Peyer's patch (tissue), 4 donors: ENCODE results near the gene GFER. TPM values are rescaled to one million over a fixed set of nuclear protein-coding genes. Genes with fewer than 3 reads are reported as not detected.

Experiments
- DNase-seq, 3 donors: peaks; one replicate each; pipeline ENCODE4 v3.0.0-alpha.2; 2017 to 2019
- H3K27ac ChIP-seq, 4 donors: fragments of 200-600 bp; sonication (generic); one replicate each; pipeline ENCODE4 v1.5.1; 2016 to 2019
- H3K27me3 ChIP-seq, 2 donors: fragments of 200-600 bp; sonication (generic); one replicate each; pipeline ENCODE4 v1.5.1; 2019
- H3K36me3 ChIP-seq, 3 donors: fragments of 200-600 bp; sonication (generic); one replicate each; pipeline ENCODE4 v1.5.1; 2016 to 2019
- H3K4me1 ChIP-seq, 4 donors: fragments of 200-600 bp; sonication (generic); one replicate each; pipeline ENCODE4 v1.5.1; 2016 to 2019
- H3K4me3 ChIP-seq, 4 donors: fragments of 200-600 bp; sonication (generic); 1 replicate in 3 of 4; 2 replicates in 1 of 4; pipeline ENCODE4 v1.5.1; 2016 to 2019; ENCODE audit warnings: mild to moderate bottlenecking in 1 of 4
- H3K9me3 ChIP-seq, 4 donors: fragments of 200-600 bp; sonication (generic); one replicate each; pipeline ENCODE4 v1.5.1; 2016 to 2019; ENCODE audit warnings: mild to moderate bottlenecking in 1 of 4
- CTCF ChIP-seq, 6 experiments: fragments of 450-650 bp in 4 of 6; fragments of 200-600 bp in 2 of 6; sonication (generic) in 1 of 6; IDR thresholded peaks; one replicate each; pipeline ENCODE4 v1.5.1; 2017 to 2019; ENCODE audit warnings: antibody characterized with exemption in 6 of 6, mild to moderate bottlenecking in 3 of 6, moderate library complexity in 1 of 6
- POLR2A ChIP-seq, 2 donors: fragments of 450-650 bp; IDR thresholded peaks; one replicate each; pipeline ENCODE4 v1.5.1; 2017; ENCODE audit warnings: antibody characterized with exemption in 2 of 2, mild to moderate bottlenecking in 2 of 2, moderate library complexity in 2 of 2
- total RNA-seq, 4 donors: library from RNA; depleted of rRNA; stranded (reverse); fragments of >200 nt; gene quantifications; one replicate each; pipeline ENCODE4 v1.1.0, GENCODE V29; 2016

GFER gene
- total RNA-seq, 4 donors from 2014 or later = 31.4 to 102 (median 83.1) TPM

- Histone ChIP-seq H3K27ac (peak overlapping the region in 2 of 4 donors; percentile 72 to 74), H3K4me3 (peak overlapping the region in 2 of 4 donors; percentile 74 to 82), H3K36me3 (no peaks in the 10 kb centered on the region), H3K4me1 (peaks cover 0 to 52% (median 10%) of the 10 kb centered on the region in 4 donors), H3K27me3 (no peaks in the 10 kb centered on the region), H3K9me3 (no peaks in the 10 kb centered on the region)
- TF ChIP-seq POLR2A (IDR thresholded peaks at IDR 0.05) (no peak), CTCF (IDR thresholded peaks at IDR 0.05) (no peak)
- no peak for DNase-seq
These were observed 44.2 kb downstream of the GFER start for GRCh38 chr16:2028146-2028545.

GRCh38 chr16:2028620-2029220, 44.7 kb downstream of the GFER start:
- DNase-seq = no peak
- Histone ChIP-seq H3K9me3 (no peaks in the 10 kb centered on the region), H3K27me3 (no peaks in the 10 kb centered on the region), H3K4me1 (peaks cover 0 to 53% (median 6%) of the 10 kb centered on the region in 4 donors), H3K27ac (peak overlapping the region in 1 of 4 donors; percentile 72), H3K36me3 (no peaks in the 10 kb centered on the region), H3K4me3 (peak overlapping the region in 1 of 4 donors; percentile 7)
- TF ChIP-seq POLR2A (IDR thresholded peaks at IDR 0.05) (no peak), CTCF (IDR thresholded peaks at IDR 0.05) (no peak)

GRCh38 chr16:2029350-2029749, 45.4 kb downstream of the GFER start:
- Histone ChIP-seq H3K4me3 (peak overlapping the region in 2 of 4 donors; percentile 7 to 30), H3K4me1 (peaks cover 0 to 53% (median 6%) of the 10 kb centered on the region in 4 donors), H3K36me3 (no peaks in the 10 kb centered on the region), H3K27ac (peak overlapping the region in 2 of 4 donors; percentile 30 to 38), H3K27me3 (no peaks in the 10 kb centered on the region), H3K9me3 (no peaks in the 10 kb centered on the region)
- TF ChIP-seq CTCF (IDR thresholded peaks at IDR 0.05) (no peak), POLR2A (IDR thresholded peaks at IDR 0.05) (no peak)
- DNase-seq = no peak

GRCh38 chr16:2030036-2030435, 46.0 kb downstream of the GFER start:
- Histone ChIP-seq H3K4me1 (peaks cover 0 to 56% (median 6%) of the 10 kb centered on the region in 4 donors), H3K36me3 (no peaks in the 10 kb centered on the region), H3K9me3 (no peaks in the 10 kb centered on the region), H3K27ac (peak overlapping the region in 2 of 4 donors; percentile 30 to 38), H3K27me3 (no peaks in the 10 kb centered on the region), H3K4me3 (peak overlapping the region in 1 of 4 donors; percentile 24)
- DNase-seq = no peak
- no peak for TF ChIP-seq CTCF (IDR thresholded peaks at IDR 0.05)
- no peak for TF ChIP-seq POLR2A (IDR thresholded peaks at IDR 0.05)

GRCh38 chr16:2031081-2031577, 47.1 kb downstream of the GFER start:
- Histone ChIP-seq H3K9me3 (no peaks in the 10 kb centered on the region), H3K27me3 (no peaks in the 10 kb centered on the region), H3K4me3 (no peak overlapping the region), H3K27ac (peak overlapping the region in 2 of 4 donors; percentile 49 to 90), H3K4me1 (peaks cover 0 to 63% (median 5%) of the 10 kb centered on the region in 4 donors), H3K36me3 (no peaks in the 10 kb centered on the region)
- TF ChIP-seq CTCF (IDR thresholded peaks at IDR 0.05) (no peak), POLR2A (IDR thresholded peaks at IDR 0.05) (no peak)
- DNase-seq = no peak
